AG10803 (cell line): ENCODE data around the gene OR2A42.
A peak's percentile ranks its signal among the peaks of the same experiment; 100 is the strongest.
"Not testable (repeated sequence)": the region's sequence is repeated elsewhere in the genome, so short reads cannot be mapped to it uniquely, and the experiment has no call there.

Experiments used
- DNase-seq: peaks from one replicate; pipeline ENCODE4 v3.0.0; 2010; ENCODE audit warnings: low read depth
- H3K4me3 ChIP-seq: 2 replicates; pipeline ENCODE4 v1.5.1; 2011; ENCODE audit warnings: mild to moderate bottlenecking, low read length, control low read depth
- TF ChIP-seq, protein P1 (sequence below): conservative IDR thresholded peaks from 2 replicates; pipeline ENCODE4 v1.5.1; 2011; ENCODE audit warnings: mild to moderate bottlenecking, low read length, control low read depth, inconsistent platforms

The OR2A42 gene

GRCh38 chr7:144178380-144179164, 60.8 kb downstream of the OR2A42 start:
- peak; percentile 34 for DNase-seq
- not testable (repeated sequence) for H3K4me3 ChIP-seq
- TF ChIP-seq, protein P1, sequence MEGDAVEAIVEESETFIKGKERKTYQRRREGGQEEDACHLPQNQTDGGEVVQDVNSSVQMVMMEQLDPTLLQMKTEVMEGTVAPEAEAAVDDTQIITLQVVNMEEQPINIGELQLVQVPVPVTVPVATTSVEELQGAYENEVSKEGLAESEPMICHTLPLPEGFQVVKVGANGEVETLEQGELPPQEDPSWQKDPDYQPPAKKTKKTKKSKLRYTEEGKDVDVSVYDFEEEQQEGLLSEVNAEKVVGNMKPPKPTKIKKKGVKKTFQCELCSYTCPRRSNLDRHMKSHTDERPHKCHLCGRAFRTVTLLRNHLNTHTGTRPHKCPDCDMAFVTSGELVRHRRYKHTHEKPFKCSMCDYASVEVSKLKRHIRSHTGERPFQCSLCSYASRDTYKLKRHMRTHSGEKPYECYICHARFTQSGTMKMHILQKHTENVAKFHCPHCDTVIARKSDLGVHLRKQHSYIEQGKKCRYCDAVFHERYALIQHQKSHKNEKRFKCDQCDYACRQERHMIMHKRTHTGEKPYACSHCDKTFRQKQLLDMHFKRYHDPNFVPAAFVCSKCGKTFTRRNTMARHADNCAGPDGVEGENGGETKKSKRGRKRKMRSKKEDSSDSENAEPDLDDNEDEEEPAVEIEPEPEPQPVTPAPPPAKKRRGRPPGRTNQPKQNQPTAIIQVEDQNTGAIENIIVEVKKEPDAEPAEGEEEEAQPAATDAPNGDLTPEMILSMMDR, result peak; percentile 48
